Small intestine (tissue), 7 donors: ENCODE measurements around the gene SFRP4. TPM values are rescaled to one million over a fixed set of nuclear protein-coding genes. Genes with fewer than 3 reads are reported as not detected.

Experiments used
- DNase-seq, 2 donors: peaks; one replicate each; pipeline versions ENCODE4 v3.0.0 to v3.0.0-alpha.2; 2013
- FAIRE-seq: peaks from 2 replicates; lab custom pipeline; 2012; peaks lifted over from hg19 to GRCh38; lab: Jason Lieb, UNC
- H3K27ac ChIP-seq, 3 donors: one replicate each; pipeline ENCODE4 v1.5.1; 2013; ENCODE audit warnings: low read length in 2 of 3, mild to moderate bottlenecking in 2 of 3, control low read depth in 1 of 3, inconsistent platforms in 1 of 3, low read depth in 1 of 3, moderate library complexity in 1 of 3
- H3K27me3 ChIP-seq, 3 donors: one replicate each; pipeline ENCODE4 v1.6.1; 2013; ENCODE audit warnings: low read length in 3 of 3, inconsistent platforms in 1 of 3; ENCODE audit not compliant: control insufficient read depth in 3 of 3, insufficient read depth in 3 of 3
- H3K36me3 ChIP-seq, 3 donors: one replicate each; pipeline ENCODE4 v1.6.1; 2013; ENCODE audit warnings: low read length in 3 of 3, inconsistent platforms in 1 of 3, low read depth in 1 of 3, mild to moderate bottlenecking in 1 of 3, moderate library complexity in 1 of 3; ENCODE audit not compliant: control insufficient read depth in 3 of 3, insufficient read depth in 2 of 3
- H3K4me1 ChIP-seq, 3 donors: one replicate each; pipeline ENCODE4 v1.6.1; 2013; ENCODE audit warnings: low read length in 2 of 3, inconsistent platforms in 1 of 3, low read depth in 1 of 3, mild to moderate bottlenecking in 1 of 3, moderate library complexity in 1 of 3; ENCODE audit not compliant: control insufficient read depth in 3 of 3, insufficient read depth in 2 of 3
- H3K4me3 ChIP-seq, 3 donors: one replicate each; pipeline ENCODE4 v1.5.1; 2013; ENCODE audit warnings: low read length in 3 of 3, control low read depth in 1 of 3, inconsistent platforms in 1 of 3, low read depth in 1 of 3, mild to moderate bottlenecking in 1 of 3, moderate library complexity in 1 of 3
- H3K9me3 ChIP-seq, 2 donors: one replicate each; pipeline ENCODE4 v1.6.1; 2013; ENCODE audit warnings: low read depth in 1 of 2, low read length in 1 of 2; ENCODE audit not compliant: control insufficient read depth in 2 of 2, insufficient read depth in 1 of 2
- WGBS, 3 donors: extraction: QIAGEN DNeasy Blood & Tissue Kit; methylation state at CpG; one replicate each; pipeline ENCODE4 v1.1.7; 2013; 5-methylcytosine and 5-hydroxymethylcytosine counted together
- polyA plus RNA-seq, 4 donors: library from polyadenylated mRNA; stranded (reverse) in 3 of 4; unstranded in 1 of 4; fragments of 200-250 nt in 3 of 4; fragments of 120-200 nt in 1 of 4; gene quantifications; one replicate each; pipeline versions ENCODE4 v1.2.1 to v1.2.3, GENCODE V29; 2013
- donor health status: healthy with polysubstance abuse.
- donor health status: control.
- donor health status: control.
- donor health status: Bipolar disorder and iron deficiency.
- donor health status: healthy.

Gene SFRP4
- polyA plus RNA-seq, 4 donors: 0.25 to 0.36 TPM; not detected in 2

GRCh38 chr7:37947941-37948210 lies 31.3 kb upstream of the SFRP4 start:
- Histone ChIP-seq H3K4me1 (peaks cover 0 to 3% (median 3%) of the 10 kb centered on the region in 3 donors), H3K4me3 (no peak overlapping the region), H3K36me3 (peaks cover 0 to 2% (median 0%) of the 10 kb centered on the region in 3 donors), H3K27me3 (no peaks in the 10 kb centered on the region), H3K9me3 (no peaks in the 10 kb centered on the region), H3K27ac (no peak overlapping the region)
- FAIRE-seq (no peak), DNase-seq (no peak)
- WGBS, 3 donors: 85 to 96% (median 95%) methylated on average over 7 of the region's 7 CpGs

- 87 to 93% (median 89%) methylated on average over 7 of the region's 7 CpGs for WGBS, 3 donors
- FAIRE-seq (no peak), DNase-seq (no peak)
- H3K27ac ChIP-seq: no peak overlapping the region
- H3K4me1 ChIP-seq: peaks cover 0 to 3% (median 3%) of the 10 kb centered on the region in 3 donors
- no peaks in the 10 kb centered on the region for H3K27me3 ChIP-seq
- H3K4me3 ChIP-seq: no peak overlapping the region
- H3K36me3 ChIP-seq: peaks cover 0 to 2% (median 0%) of the 10 kb centered on the region in 3 donors
- no peaks in the 10 kb centered on the region for H3K9me3 ChIP-seq
Measured at GRCh38 chr7:37947138-37947940, 30.7 kb upstream of the SFRP4 start.

GRCh38 chr7:37945336-37945735 lies 28.7 kb upstream of the SFRP4 start:
- no peak overlapping the region for H3K4me3 ChIP-seq
- no peaks in the 10 kb centered on the region for H3K9me3 ChIP-seq
- no peaks in the 10 kb centered on the region for H3K27me3 ChIP-seq
- WGBS, 3 donors: 75 to 82% (median 80%) methylated on average over 4 of the region's 4 CpGs
- no peak for FAIRE-seq
- H3K27ac ChIP-seq: no peak overlapping the region
- no peak for DNase-seq
- peaks cover 0 to 2% (median 0%) of the 10 kb centered on the region in 3 donors for H3K36me3 ChIP-seq
- peaks cover 0 to 5% (median 3%) of the 10 kb centered on the region in 3 donors for H3K4me1 ChIP-seq

DNA sequence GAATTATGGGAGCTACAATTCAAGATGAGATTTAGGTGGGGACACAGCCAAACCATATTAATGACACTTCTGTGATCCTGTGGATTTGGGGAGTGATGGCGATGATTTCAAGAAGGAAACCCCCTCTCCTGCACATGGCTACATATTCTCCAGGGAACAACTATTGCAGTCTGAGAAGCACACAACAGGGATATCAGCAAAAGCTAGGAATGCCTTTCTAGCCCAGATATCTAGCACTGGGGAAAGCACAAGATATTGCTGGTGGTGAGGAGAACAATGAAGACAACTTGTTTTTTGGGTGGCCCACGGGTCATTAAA lies 28.1 kb upstream of the SFRP4 start:
- no peak overlapping the region for H3K27ac ChIP-seq

DNA sequence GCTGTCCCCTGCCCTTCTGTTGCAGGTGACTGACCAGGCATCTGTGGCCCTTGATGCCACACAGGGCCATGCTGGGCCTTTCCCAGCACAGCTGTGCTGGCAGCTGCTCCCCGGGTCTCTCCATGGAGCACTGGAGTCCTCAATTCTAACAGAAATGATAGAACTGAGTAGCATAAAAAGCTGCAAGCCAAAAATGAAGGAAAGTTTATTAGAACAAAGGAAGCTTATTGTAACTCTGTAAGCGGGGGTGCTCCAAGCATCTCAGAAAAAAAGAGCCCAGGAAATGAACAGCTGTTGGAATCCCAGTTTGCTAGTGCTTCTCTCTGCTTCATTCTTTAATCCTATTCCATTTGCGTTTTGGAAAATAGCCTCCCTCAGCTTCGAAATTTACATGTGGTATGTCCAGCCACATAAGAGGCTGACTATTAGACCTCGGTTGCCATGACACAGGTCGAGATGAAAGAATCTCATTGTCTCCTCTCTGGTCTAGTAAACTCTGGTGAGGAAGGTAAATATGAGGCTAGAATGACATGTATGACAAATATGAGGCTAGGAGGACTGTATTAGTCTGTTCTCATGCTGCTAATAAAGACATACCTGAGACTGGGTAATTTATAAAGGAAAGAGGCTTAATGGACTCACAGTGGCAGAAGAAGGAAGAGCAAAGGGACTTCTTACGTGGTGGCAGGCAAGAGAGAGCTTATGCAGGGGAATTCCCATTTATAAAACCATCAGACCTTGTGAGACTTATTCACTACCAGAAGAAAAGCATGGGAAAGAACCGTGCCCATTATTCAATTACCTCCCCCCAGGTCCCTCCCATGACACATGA lies 27.5 kb upstream of the SFRP4 start:
- Histone ChIP-seq H3K36me3 (peaks cover 0 to under 1% (median 0%) of the 10 kb centered on the region in 3 donors), H3K4me1 (peaks cover 0 to 5% (median 3%) of the 10 kb centered on the region in 3 donors), H3K4me3 (no peak overlapping the region), H3K27ac (peak overlapping the region in 2 of 3 donors; percentile 71 to 91), H3K27me3 (no peaks in the 10 kb centered on the region), H3K9me3 (no peaks in the 10 kb centered on the region)
- FAIRE-seq (no peak), DNase-seq (no peak)
- WGBS, 3 donors: 38 to 63% (median 45%) methylated on average over 8 of the region's 8 CpGs

More for the DNA sequence above, 28.1 kb upstream of the SFRP4 start:
- Histone ChIP-seq H3K4me3 (no peak overlapping the region), H3K27me3 (no peaks in the 10 kb centered on the region), H3K4me1 (peaks cover 0 to 5% (median 3%) of the 10 kb centered on the region in 3 donors), H3K9me3 (no peaks in the 10 kb centered on the region), H3K36me3 (peaks cover 0 to 2% (median 0%) of the 10 kb centered on the region in 3 donors)
- WGBS, 3 donors: 79 to 86% (median 81%) methylated on average over 2 of the region's 2 CpGs
- no peak for DNase-seq
- no peak for FAIRE-seq

DNA sequence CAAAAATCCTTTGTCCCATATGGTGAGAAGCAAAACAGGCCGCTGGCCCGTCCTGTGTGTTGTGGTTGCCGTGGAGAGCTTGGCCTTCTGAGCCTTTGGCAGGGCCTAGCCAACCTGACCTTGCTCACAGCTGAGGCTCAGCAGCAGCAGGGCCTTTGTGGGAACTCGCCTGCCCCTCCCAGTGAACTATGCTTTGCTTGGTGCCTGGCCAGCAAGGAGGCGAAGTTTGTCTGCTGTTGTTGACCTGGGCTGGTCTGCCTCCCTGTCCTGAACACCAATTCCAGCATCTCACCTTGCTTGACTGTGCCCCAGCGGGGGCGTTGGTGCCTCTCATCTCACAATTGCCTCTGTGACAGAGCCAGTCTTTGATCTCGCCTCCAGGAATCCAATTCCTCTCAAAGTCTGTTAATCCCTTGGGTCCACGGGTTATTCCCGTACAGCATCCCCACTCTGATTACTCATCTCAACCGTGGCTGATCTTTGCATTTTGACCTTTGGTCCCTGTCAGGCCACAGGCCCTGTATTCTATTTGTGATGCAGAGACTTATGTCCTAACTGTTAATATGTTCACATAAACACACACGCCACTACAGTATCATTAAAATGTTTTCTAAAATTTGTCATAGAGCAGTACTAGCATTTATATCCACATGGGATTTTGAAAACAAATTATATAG lies 26.5 kb upstream of the SFRP4 start:
- 15 to 41% (median 28%) methylated on average over 12 of the region's 12 CpGs for WGBS, 3 donors
- Histone ChIP-seq H3K27me3 (no peaks in the 10 kb centered on the region), H3K27ac (peak overlapping the region; percentile 21 to 55 (median 51)), H3K36me3 (no peaks in the 10 kb centered on the region), H3K9me3 (no peaks in the 10 kb centered on the region), H3K4me1 (peaks cover 0 to 5% (median 3%) of the 10 kb centered on the region in 3 donors), H3K4me3 (no peak overlapping the region)
- DNase-seq (peak; percentile 85 to 99), FAIRE-seq (no peak)

DNA sequence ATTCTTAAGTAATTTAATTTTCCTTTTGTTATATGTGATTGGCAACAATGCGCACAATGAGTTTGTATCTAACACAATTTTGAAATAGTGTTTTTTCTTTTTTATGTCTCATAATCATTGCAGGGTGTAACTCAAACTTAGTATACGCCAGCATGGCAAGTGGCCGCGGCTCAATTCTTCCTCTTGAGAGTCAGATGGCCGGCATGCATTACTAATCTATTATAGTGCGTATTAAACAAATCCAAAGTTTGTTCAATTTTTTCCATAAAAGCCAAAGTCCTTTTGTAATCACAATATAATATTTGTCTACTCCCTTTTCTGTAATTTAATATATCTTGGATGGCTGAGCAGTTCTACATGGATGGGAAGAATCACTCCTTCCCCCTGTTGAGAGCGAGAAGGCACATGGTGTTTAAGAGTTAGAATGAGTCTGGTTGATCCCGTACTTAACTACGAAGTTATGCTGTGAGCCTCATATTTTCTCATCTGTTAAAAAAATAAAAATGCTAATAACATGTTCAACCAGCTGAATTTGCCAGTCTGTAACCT lies 16.5 kb upstream of the SFRP4 start:
- DNase-seq (no peak), FAIRE-seq (no peak)
- H3K9me3 ChIP-seq: no peaks in the 10 kb centered on the region
- H3K36me3 ChIP-seq: peaks cover 0 to 2% (median 0%) of the 10 kb centered on the region in 3 donors
- peaks cover 0 to 4% (median 0%) of the 10 kb centered on the region in 3 donors for H3K4me1 ChIP-seq
- no peak overlapping the region for H3K27ac ChIP-seq
- no peak overlapping the region for H3K4me3 ChIP-seq
- 84 to 93% (median 85%) methylated on average over 9 of the region's 9 CpGs for WGBS, 3 donors
- H3K27me3 ChIP-seq: no peaks in the 10 kb centered on the region

GRCh38 chr7:37932543-37932942 lies 15.9 kb upstream of the SFRP4 start:
- H3K4me1 ChIP-seq: peaks cover 0 to 4% (median 0%) of the 10 kb centered on the region in 3 donors
- peaks cover 0 to 2% (median 0%) of the 10 kb centered on the region in 3 donors for H3K36me3 ChIP-seq
- WGBS, 3 donors: 79 to 87% (median 84%) methylated on average over 2 of the region's 2 CpGs
- no peaks in the 10 kb centered on the region for H3K27me3 ChIP-seq
- no peak overlapping the region for H3K27ac ChIP-seq
- DNase-seq (no peak), FAIRE-seq (no peak)
- no peak overlapping the region for H3K4me3 ChIP-seq
- no peaks in the 10 kb centered on the region for H3K9me3 ChIP-seq
